NCI-H2196 treated with DMSO at 0.1 percent for 48 hours (cell line): ENCODE results near the gene TMEM214.

ENCODE experiments used
- DNase-seq: peaks from one replicate; lab custom pipeline; 2025; ENCODE audit not compliant: unreplicated experiment; lab: John Stamatoyannopoulos, UW

TMEM214 gene

GRCh38 chr2:27009083-27009482, 23.7 kb upstream of the TMEM214 start:
- no peak for DNase-seq

GRCh38 chr2:27009716-27010115, 23.0 kb upstream of the TMEM214 start:
- no peak for DNase-seq

- no peak for DNase-seq
These were observed 22.6 kb upstream of the TMEM214 start for GRCh38 chr2:27010139-27010538.

- no peak for DNase-seq
These were observed 19.0 kb upstream of the TMEM214 start for GRCh38 chr2:27013738-27014137.

DNA sequence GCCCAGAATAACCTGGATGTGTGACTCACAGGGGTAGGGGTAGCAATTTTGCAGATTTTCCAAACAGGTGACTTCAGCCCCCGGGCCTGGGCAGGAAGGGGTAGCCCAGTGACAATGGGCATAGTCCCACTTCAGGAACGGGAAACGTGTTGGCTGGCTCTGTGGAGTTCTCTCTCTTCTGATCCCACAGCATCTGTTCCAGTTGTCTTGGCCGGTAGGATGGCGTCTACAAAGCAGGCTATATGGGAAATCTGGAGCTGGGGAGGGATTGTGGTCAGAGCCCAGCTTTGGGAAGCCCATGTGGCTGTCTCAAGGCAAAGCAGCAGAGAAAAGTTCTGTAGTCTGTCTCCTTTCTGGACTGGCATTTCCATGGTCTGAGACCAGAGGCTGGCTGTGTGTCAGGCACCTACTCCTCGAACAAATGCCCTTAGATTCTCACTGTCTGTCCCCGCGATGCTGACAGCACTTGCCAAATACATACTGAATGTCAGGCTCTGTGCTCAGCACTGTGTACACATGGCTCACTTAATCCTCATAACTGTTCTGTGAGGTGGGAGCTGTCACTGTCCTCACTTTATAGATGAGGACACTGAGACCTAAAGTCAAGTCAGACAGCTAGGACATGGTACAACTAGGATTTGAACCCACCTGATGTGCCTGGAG, 17.9 kb upstream of the TMEM214 start:
- DNase-seq: no peak

DNA sequence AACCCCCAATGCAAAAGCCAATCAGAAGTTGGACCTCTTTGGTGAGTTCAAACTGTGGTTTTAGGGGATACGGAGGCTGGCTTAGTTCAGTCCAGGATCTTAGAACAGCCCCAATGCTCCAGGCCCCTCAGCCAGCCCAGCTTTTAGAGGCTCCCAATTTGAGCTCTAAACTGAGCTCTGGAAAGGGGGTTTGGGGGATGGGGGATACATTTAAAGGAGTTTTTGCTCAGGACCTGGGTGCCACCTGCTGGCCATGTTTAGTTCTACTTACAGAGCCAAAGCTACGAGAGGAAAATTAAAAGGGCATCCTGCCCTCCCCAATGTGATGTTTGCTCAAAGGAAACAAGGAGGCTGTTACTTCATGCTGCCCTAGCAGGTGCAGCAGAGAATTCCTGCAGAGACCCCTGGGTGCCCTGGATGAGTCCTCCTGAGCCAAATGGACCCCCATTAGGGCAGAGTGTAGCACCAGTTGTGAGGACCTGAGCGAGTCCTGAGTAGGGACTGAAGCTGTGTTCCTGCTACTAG, 15.9 kb upstream of the TMEM214 start:
- peak; percentile 33 for DNase-seq

DNA sequence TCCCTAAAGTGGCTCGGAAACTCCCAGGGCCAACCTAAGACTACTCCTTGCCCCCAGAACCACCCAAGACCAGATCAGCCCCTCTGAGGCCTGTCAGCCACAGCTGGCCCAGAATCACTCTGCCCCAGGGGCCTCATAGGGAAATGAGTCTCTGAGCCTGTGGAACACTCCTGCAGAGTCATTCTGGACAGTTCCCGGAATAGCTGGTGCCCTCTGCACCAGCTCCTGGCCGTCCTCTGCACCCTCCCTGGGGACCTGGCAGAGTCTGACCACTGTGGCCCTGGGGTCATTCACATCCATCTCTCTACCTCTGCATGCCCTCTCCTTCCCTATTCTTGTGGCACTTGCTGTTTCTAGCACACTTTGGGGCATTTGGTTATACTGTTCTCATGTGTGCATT, 14.6 kb upstream of the TMEM214 start:
- no peak for DNase-seq

DNA sequence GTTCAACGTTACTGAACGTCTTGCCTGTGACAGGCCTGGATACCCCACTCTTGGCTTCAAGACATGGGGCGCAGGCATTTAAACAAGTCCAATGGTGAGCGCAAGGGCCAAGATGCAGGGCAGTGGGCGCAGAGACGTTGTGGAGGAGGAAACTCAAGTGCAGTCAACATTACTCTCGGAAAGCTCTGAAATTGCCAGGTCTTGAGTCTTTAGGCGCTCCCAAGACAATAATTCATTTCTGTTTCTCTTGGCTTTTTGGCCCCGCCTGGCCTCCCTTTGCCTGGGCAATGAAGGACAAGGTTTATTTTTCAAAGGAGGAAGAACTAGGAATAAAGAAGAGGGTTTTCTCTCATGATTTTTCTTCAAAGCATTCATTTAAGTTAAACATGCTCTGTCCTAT, 13.3 kb upstream of the TMEM214 start:
- no peak for DNase-seq

DNA sequence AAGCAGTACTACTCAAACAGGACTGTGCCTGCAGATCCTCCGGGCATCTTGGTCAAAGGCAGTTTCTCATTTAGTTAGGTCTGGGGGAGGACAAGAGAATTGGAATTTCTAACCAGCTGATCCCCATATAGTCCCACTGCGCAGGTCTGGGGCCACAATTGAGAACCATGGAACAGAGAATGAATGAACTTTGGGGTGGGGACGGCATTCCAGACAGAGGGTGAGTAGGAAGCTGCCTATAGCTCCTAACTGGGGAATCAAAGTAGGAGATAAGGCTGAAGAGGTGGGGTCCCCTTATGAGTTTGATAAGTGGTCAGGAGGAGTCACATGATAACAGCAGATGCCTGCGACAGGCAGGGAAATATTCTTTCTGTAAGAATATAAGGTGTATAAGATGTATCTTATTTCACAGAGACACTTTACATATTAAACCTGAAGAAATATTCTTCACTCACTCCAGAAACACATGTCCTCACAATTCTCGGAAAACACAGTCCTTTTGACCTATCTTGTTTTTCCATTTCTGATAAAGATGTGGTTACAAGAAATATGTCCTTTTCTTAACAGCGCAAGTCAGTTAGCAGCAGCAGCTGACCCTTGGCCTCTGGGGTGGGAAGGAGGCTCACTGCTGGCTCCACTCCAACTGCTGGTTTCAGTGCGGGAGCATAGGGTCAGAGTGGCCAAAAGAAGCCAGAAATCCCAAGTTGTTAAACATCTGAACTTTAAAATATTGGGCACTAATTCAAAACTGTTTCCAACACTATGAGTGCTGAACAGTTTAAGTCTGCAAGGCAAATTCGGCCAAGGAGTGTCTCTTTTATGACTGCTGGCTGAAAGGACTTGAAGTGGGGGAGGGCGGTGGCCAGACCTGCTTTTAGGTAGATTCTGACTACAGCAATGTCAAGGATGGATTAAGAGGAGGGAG, 12.6 kb upstream of the TMEM214 start:
- DNase-seq: no peak

DNA sequence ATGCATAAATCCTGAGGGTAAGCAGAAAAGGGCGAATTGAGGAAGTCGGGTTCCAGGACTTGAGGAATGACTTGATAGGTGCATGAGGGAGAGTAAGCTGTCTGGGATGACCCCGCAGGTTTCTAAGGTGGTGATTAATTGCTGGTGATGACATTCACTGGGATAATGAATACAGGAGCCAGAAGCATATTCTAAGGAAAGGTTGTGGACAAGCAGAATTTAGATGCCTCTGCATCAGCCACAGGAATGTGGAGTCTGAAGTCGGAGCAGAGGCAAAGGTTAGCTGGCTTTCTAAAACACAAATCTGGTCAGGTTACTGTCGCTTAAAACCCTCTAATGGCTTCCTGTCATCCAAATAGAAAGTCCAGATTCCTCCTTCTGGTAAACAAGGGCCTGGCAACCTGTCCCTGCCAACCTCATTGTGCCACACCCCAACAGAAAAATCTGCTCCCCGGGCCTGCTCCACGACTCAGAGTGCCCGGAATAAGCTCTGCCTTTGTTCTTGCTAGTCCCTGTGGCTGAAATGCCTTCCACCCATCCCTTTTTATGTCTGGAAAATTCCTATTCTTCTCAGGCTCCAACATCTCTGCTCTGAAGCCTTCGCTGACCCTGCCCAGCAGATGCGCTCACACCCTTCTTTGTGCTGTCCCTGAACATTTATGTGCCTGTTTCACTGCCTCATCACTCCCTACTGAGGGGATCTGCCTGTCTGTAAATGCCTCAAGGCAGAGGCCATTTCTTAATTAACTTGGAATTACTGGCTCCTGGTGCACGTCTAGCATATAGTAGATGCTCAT, 11.3 kb upstream of the TMEM214 start:
- no peak for DNase-seq

GRCh38 chr2:27023740-27024139, 9.0 kb upstream of the TMEM214 start:
- no peak for DNase-seq

GRCh38 chr2:27024188-27024587, 8.6 kb upstream of the TMEM214 start:
- DNase-seq: no peak

DNA sequence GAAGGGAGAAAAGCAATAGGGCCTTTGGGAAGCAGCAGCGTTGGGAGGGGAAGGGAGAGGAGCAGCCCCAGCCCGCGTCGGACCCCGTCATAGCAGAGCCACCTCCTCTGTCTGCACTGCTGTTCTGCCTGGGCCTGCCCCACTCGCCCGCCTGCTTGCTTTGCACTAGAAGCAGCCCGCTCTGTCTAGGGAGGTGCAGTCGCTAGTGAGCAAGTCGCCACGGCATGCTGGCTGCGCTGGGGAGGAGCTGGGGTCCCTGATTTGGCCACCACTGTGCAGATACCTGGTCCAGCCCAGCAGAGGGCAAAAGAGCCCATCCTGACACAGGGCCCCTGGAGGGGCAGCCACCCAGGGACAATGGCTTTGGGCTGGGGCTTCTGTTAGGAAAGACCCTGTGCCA, 8.0 kb upstream of the TMEM214 start:
- no peak for DNase-seq

DNA sequence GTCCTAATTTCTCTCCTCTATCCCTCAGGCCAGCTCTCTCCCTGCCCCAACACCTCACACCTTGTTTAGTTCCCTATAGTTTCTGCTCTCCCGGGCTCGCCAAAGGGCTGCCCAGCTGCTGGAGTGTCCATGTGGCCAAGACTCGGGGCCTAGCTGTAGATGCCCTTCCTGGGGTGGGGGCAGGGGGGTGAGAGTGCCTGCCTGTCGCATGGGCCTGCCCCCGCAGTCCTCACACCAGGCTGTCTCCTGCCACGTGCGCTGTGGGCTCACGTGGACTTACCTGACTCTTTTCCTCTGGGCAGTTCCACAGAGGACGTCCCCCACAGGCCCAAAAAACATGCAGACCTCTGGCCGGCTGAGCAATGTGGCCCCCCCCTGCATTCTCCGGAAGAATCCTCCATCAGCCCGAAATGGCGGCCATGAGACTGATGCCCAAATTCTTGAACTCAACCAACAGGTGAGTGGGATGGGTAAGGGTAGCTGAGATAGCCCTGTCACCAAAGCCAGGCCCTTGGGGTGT, 7.4 kb upstream of the TMEM214 start:
- DNase-seq: no peak

DNA sequence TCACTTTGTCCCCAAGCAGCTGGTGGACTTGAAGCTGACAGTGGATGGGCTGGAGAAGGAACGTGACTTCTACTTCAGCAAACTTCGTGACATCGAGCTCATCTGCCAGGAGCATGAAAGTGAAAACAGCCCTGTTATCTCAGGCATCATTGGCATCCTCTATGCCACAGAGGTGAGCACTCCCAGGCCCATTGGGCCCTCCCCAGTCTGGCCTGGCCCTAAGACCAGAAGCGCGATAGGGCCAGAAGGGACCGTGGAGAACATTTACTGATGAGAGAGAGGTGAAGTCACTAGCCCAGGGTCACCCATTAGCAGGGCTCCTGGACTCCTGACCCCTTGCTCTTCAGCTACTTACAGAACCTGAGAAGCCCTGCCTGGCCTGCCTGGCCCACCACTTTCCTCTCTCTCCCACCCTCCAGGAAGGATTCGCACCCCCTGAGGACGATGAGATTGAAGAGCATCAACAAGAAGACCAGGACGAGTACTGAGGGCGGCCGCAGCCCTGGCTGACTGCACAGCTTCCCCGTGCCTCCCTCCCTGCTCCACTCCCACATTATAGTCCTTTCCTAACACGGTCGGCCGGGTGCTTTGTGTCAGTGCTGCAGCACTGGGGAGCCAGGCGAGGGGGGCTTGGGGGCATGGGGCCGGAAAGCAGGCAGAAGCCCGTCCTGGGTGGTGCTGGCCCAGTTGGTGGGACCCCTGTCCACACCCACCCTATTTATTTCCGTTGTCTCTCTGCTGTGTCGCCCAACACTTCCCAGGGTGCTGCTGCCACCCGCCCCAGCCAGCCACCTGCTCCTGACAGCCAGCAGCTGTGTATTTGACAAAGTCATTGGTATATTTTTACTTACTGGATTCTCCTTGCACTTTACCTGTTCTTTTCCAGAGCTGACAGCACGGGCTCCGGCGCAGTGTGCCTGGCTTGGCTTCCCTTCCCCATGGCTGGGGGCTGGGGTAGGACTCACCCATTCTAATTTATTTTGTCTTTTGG, 6.6 kb upstream of the TMEM214 start:
- no peak for DNase-seq

DNA sequence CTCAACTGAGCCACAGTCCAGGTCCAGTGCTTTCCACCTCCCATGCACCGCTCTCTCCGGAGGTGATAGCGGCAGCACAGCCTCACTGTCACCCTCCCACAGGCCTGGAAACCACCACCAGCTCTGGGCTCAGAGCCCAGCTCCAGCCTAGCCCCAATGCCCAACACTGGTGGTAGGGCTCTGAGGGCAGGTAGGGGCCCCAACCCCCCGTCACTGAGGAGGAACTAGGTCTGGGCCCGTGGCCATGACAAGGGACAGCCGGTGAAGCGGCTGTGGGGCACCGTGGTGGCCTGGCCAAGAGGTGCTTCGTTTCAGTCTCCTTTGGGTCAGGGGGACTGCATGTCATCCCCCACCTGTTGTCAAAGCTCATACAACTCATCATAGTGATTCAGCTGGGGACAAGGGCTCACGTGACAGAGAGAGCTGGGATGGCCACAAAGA, 5.5 kb upstream of the TMEM214 start:
- DNase-seq: no peak

DNA sequence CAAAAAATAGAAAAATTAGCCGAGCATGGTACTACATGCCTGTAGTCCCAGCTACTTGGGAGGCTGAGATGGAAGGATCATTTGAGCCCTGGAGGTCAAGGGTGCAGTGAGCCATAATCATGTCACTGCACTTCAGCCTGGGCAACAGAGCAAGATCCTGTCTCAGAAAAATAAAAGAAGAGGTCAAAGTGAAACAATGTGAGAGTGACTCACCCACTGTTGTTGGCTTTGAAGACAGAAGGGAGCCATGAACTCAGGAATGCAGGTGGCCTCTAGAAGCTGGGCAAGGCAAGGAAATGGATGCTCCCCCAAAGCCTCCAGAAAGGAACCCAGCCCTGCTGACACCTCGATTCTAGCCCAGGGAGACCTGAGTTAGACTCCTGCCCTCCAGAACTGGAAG, 3.7 kb upstream of the TMEM214 start:
- DNase-seq: no peak

DNA sequence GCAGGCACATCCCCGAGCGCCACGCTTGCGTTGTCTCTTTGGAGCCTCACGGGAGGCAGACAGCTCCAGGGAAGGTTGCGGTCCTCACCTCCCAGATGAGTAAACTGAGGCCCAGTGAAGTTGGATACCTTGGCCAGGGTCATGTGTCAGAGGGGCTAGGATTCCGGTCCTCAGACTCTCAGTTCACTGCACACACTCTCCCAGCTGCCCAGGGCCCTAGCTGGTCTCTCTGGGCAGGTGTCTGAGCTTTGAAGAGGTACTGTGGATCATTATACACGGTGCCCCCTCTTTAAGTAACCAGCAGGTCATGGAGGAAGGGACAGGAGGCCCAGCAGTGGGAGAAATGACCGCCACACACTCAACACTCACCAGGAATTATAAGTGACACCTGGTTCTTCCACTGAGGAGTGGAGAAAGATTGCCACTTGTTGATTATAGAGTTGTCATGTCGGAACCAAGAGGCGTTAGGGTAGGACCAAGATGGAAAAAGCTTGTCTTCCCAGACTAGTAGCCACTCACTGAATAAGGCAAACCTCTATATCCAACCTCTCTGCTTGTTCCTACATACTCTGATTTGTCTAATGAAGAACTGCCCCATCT, 588 bp downstream of the TMEM214 start:
- DNase-seq: no peak

DNA sequence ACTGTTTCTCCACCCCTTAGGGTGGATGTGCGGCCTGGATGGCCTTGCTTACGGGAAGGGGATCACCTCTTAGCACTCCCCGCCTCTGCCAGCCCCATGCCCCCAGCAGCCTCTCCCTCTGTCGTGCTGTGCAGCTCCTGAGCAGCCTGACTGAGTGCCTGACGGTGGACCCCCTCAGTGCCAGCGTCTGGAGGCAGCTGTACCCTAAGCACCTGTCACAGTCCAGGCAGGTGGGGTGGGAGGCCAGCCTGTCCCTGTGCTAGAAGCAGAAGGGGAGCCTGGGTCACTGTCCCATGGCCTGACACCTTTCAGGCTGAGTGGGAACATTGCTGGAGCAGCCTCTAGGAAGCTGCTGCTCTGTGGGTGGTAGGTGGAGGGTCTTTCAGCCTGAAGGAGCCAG, 5.2 kb downstream of the TMEM214 start:
- DNase-seq: no peak
